Spleen (tissue), 11 donors: ENCODE results near the gene SLC9A7. TPM values are rescaled to one million over a fixed set of nuclear protein-coding genes. Genes with fewer than 3 reads are reported as not detected.
A peak's percentile ranks its signal among the peaks of the same experiment; 100 is the strongest.
"Not testable (repeated sequence)": the region's sequence is repeated elsewhere in the genome, so short reads cannot be mapped to it uniquely, and the experiment has no call there.

Experiments
- DNase-seq: peaks from one replicate; pipeline ENCODE4 v3.0.0-alpha.2; 2020
- H3K27ac ChIP-seq, 8 donors: fragments of 200-600 bp; sonication (generic) in 7 of 8; 1 replicate in 4 of 8; 2 replicates in 4 of 8; pipeline versions ENCODE4 v1.5.0 to v1.8.0; 2016 to 2021; ENCODE audit warnings: inconsistent platforms in 4 of 8, mild to moderate bottlenecking in 4 of 8, moderate library complexity in 1 of 8
- H3K27me3 ChIP-seq, 7 donors: fragments of 200-600 bp; sonication (generic) in 6 of 7; replicated peaks in 1 of 7; 1 replicate in 4 of 7; 2 replicates in 3 of 7; pipeline versions ENCODE4 v1.5.0 to v1.8.0; 2016 to 2021; ENCODE audit warnings: inconsistent platforms in 3 of 7, mild to moderate bottlenecking in 1 of 7
- H3K36me3 ChIP-seq, 6 donors: fragments of 200-600 bp; sonication (generic) in 5 of 6; 1 replicate in 4 of 6; 2 replicates in 2 of 6; pipeline versions ENCODE4 v1.5.0 to v1.8.0; 2016 to 2021; ENCODE audit warnings: inconsistent platforms in 2 of 6
- H3K4me1 ChIP-seq, 6 donors: fragments of 200-600 bp; sonication (generic) in 5 of 6; 1 replicate in 3 of 6; 2 replicates in 3 of 6; pipeline versions ENCODE4 v1.5.0 to v1.8.0; 2016 to 2021; ENCODE audit warnings: inconsistent platforms in 3 of 6
- H3K4me3 ChIP-seq, 8 donors: fragments of 200-600 bp; sonication (generic) in 7 of 8; 1 replicate in 4 of 8; 2 replicates in 4 of 8; pipeline versions ENCODE4 v1.5.0 to v1.8.0; 2016 to 2021; ENCODE audit warnings: inconsistent platforms in 4 of 8, mild to moderate bottlenecking in 4 of 8, moderate library complexity in 2 of 8
- H3K9me3 ChIP-seq, 8 donors: fragments of 200-600 bp; sonication (generic) in 7 of 8; 1 replicate in 4 of 8; 2 replicates in 4 of 8; pipeline versions ENCODE4 v1.5.0 to v1.8.0; 2016 to 2021; ENCODE audit warnings: inconsistent platforms in 4 of 8
- POLR2A ChIP-seq, 3 donors: fragments of 450-650 bp; IDR thresholded peaks; one replicate each; pipeline ENCODE4 v1.5.1; 2017; ENCODE audit warnings: antibody characterized with exemption in 3 of 3, mild to moderate bottlenecking in 1 of 3
- POLR2AphosphoS5 ChIP-seq, 3 donors: sonication (generic); formaldehyde crosslinking; IDR thresholded peaks; one replicate each; pipeline ENCODE4 v1.5.1; 2017; ENCODE audit warnings: antibody characterized with exemption in 3 of 3
- WGBS, 5 donors: extraction: QIAGEN DNeasy Blood & Tissue Kit in 3 of 5; methylation state at CpG; one replicate each; pipeline versions ENCODE4 v1.1.5 to v1.1.7; 2013 to 2018; 5-methylcytosine and 5-hydroxymethylcytosine counted together
- intact Hi-C: fragments of 100-400 bp; cut with DNase I; formaldehyde crosslinking; loops from one replicate; pipeline ENCODE4 v1.15.0; 2023; ENCODE audit warnings: low total_unique reads
- polyA plus RNA-seq, 3 donors: library from polyadenylated mRNA; stranded (reverse); fragments of 200-250 nt; gene quantifications; one replicate each; pipeline ENCODE4 v1.2.1, GENCODE V29; 2013
- total RNA-seq, 7 donors: library from RNA; depleted of rRNA in 3 of 7; stranded (reverse); fragments of >200 nt in 3 of 7; fragmentation: NEBNext Ultra II Directional in 4 of 7; extraction: Animal tissue kit (Norgen Biotek cat#: 25700) in 4 of 7; gene quantifications; one replicate each; pipeline versions ENCODE4 v1.1.0 to v1.2.1, GENCODE V29; 2016 to 2021
- TF ChIP-seq, protein P1 (sequence below), 11 experiments: fragments of 200-600 bp in 7 of 11; fragments of 450-650 bp in 4 of 11; sonication (generic) in 4 of 11; IDR thresholded peaks in 8 of 11; conservative IDR thresholded peaks in 3 of 11; 1 replicate in 7 of 11; 2 replicates in 4 of 11; pipeline versions ENCODE4 v1.4.0 to v1.8.0; 2016 to 2021; ENCODE audit warnings: antibody characterized with exemption in 11 of 11, inconsistent platforms in 4 of 11, mild to moderate bottlenecking in 1 of 11
- donor health status: healthy with polysubstance abuse.
- donor health status: DM: no; HTN: no; CAD: no; lungs with moderate emphysema.
- donor health status: DM: no; HTN: no; CAD: no.
- donor health status: Bipolar disorder and iron deficiency.
- donor health status: healthy.
- donor health status: DM: no; HTN: no; CAD: no.
- donor health status: DM: yes; HTN: yes; CAD: no.

SLC9A7 gene
- total and polyA plus RNA-seq, 10 donors: 3.2 to 25.2 (median 11.1) TPM

DNA sequence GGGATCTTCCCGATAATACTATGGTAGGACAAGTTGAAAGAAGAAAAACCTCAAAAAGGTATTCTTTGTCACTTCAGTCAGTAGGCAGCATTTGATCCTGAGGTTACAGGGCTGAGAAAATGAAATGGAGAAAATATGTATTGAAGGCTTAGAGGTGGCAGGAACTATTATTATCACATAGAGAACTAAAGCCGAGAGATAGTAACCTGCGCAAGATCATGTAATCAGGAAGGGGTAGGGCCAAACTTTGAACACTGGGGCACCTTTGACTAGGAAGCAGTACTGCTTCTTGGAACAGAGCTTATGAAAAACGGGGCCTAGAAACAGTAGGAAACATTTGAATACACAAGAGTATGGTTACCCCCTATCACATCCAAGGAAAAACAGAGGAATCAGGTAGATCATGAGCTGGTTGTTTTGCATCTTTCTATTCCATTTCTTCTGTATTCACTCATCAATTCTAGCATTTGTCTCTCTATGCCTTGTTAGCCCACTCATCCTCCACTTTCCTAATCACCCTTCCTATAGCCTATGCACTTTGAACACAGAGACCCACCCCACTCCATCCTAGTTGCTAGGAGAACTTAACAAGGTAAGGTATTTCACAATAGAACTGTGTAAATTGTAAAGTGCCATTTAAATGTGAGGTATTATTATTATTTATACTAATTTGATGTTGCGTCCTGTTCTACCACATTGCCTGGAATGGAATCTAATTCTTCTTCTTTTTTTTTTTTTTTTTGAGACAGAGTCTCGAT lies 34.6 kb upstream of the SLC9A7 start:
- H3K4me3 ChIP-seq: no peak overlapping the region
- 52 to 87% (median 72%) methylated on average over 5 to 6 of the region's 6 CpGs for WGBS, 5 donors
- intact Hi-C loops: no loop called here
- no peaks in the 10 kb centered on the region for H3K9me3 ChIP-seq
- TF ChIP-seq, protein P1, sequence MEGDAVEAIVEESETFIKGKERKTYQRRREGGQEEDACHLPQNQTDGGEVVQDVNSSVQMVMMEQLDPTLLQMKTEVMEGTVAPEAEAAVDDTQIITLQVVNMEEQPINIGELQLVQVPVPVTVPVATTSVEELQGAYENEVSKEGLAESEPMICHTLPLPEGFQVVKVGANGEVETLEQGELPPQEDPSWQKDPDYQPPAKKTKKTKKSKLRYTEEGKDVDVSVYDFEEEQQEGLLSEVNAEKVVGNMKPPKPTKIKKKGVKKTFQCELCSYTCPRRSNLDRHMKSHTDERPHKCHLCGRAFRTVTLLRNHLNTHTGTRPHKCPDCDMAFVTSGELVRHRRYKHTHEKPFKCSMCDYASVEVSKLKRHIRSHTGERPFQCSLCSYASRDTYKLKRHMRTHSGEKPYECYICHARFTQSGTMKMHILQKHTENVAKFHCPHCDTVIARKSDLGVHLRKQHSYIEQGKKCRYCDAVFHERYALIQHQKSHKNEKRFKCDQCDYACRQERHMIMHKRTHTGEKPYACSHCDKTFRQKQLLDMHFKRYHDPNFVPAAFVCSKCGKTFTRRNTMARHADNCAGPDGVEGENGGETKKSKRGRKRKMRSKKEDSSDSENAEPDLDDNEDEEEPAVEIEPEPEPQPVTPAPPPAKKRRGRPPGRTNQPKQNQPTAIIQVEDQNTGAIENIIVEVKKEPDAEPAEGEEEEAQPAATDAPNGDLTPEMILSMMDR (IDR thresholded peaks at IDR 0.05 in 8 of 11, conservative IDR thresholded peaks at IDR 0.05 in 3 of 11): no peak
- no peak for DNase-seq
- no peaks in the 10 kb centered on the region for H3K36me3 ChIP-seq
- peaks cover 0 to 13% (median 2%) of the 10 kb centered on the region in 6 donors for H3K4me1 ChIP-seq
- H3K27me3 ChIP-seq: no peaks in the 10 kb centered on the region
- H3K27ac ChIP-seq: peak overlapping the region in 2 of 8 donors; percentile 37 to 66

DNA sequence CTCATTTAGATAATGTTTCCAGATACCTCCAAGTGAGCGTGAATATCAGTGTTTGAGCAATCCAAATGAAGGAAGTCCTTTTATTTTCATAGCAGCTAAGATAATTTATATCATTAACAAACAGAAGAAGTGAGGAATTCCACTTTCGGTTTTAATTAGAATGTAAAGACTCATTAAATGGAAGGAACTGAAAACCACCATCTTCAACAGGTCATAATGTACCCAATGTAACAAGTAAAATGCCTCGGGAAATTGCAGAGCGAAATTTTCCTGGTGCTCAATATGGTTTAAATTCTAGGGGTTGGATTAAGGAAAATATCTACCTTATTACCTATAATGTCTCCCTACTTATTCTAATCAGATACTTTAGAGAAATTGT lies 33.9 kb upstream of the SLC9A7 start:
- TF ChIP-seq POLR2A (IDR thresholded peaks at IDR 0.05) (no peak), POLR2AphosphoS5 (IDR thresholded peaks at IDR 0.05) (no peak)
- TF ChIP-seq, protein P1 (IDR thresholded peaks at IDR 0.05 in 8 of 11, conservative IDR thresholded peaks at IDR 0.05 in 3 of 11): no peak
- Histone ChIP-seq H3K27ac (peak overlapping the region in 4 of 8 donors; percentile 37 to 66 (median 46)), H3K36me3 (no peaks in the 10 kb centered on the region), H3K4me1 (peaks cover 0 to 13% (median 2%) of the 10 kb centered on the region in 6 donors), H3K4me3 (peak overlapping the region in 1 of 8 donors; percentile 16), H3K27me3 (no peaks in the 10 kb centered on the region), H3K9me3 (no peaks in the 10 kb centered on the region)
- 24 to 55% (median 38%) methylated on average over 4 of the region's 4 CpGs for WGBS, 5 donors
- DNase-seq: no peak
- intact Hi-C loops: no loop called here

DNA sequence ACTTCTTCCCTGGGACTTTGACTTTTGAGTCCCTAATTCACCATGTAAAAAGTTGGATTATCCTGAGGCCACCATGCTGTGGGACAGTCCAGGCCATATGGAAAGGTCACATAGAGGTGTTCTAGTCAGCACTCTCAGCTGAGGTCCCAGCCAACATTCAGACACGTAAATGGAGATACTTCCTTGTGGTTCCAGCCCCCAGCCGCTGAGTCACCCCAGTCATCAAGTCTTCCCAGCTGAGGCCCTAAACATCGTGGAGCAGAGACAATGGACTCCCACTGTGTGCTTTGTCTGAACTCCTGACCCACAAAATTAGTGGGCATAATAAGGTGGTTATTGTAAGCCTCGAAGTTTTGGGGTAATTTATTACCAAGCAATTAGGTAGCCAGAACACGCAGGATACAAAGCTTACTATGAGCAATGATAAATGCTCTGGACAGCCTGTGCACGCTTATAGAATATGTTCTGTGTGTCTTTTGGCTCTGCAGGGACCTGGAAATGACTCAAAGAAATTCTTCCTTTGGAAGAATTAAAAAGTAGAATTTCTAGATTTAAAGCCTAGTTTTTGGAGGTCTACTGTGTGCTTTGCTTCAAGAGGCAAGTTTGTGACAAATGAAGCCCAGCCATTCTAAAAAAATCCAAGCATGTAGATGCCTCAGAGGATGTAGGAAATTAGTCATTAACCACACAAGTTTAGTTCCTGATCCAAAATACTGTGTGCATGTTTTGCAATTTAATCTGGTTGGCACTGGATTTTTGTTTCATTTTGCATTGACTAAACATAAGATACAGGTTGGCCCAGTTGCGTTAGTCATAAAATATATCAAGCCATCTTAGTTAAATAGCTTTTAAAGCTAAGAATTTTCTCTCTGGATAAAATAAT lies 33.2 kb upstream of the SLC9A7 start:
- DNase-seq: no peak
- TF ChIP-seq POLR2AphosphoS5 (IDR thresholded peaks at IDR 0.05) (no peak), POLR2A (IDR thresholded peaks at IDR 0.05) (no peak)
- TF ChIP-seq, protein P1 (IDR thresholded peaks at IDR 0.05 in 8 of 11, conservative IDR thresholded peaks at IDR 0.05 in 3 of 11): no peak
- peak overlapping the region in 4 of 8 donors; percentile 37 to 66 (median 46) for H3K27ac ChIP-seq
- no peaks in the 10 kb centered on the region for H3K36me3 ChIP-seq
- H3K9me3 ChIP-seq: no peaks in the 10 kb centered on the region
- intact Hi-C loops: no loop called here
- H3K4me1 ChIP-seq: peaks cover 0 to 13% (median 2%) of the 10 kb centered on the region in 6 donors
- WGBS, 5 donors: 31 to 50% (median 41%) methylated on average over 6 to 7 of the region's 7 CpGs
- H3K27me3 ChIP-seq: no peaks in the 10 kb centered on the region
- H3K4me3 ChIP-seq: peak overlapping the region in 1 of 8 donors; percentile 16

DNA sequence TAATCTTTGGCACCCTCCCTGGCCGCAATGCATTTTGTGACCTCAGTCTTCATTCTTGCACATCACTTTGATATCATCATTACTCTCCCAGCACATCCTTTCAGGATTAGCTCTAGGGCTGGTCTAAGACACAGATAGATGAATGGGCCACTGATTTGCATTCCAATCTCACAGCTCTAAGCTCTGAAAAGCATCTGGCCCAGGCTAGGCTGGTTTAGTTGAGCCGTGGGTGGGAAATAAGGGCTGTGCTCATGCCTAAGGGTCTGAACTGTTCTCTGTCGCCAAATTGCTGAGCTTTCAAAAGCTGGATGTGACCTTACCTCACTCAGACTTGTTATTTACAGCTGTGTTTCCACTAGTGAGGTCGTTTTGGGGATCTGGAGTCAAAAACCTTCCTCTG lies 30.0 kb upstream of the SLC9A7 start:
- H3K9me3 ChIP-seq: no peaks in the 10 kb centered on the region
- no peak for DNase-seq
- H3K4me1 ChIP-seq: peaks cover 0 to 13% (median 2%) of the 10 kb centered on the region in 6 donors

DNA sequence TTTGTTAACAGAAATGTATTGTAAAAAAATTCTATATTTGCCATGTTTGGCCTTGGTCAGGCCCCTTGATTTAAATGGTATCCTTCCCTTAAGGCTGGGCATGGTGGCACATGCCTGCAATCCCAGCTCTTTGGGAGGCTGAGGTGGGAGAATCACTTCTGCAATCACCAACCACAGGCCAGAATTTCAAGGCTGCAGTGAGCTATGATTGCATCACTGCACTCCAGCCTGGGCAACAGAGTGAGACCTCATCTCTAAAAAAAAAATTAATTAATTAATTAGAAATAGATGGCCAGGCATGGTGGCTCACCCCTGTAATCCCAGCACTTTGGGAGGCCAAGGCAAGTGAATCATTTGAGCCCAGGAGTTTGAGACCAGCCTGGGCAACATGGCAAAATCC lies 25.5 kb upstream of the SLC9A7 start:
- H3K27ac ChIP-seq, H3K36me3 ChIP-seq, H3K9me3 ChIP-seq, intact Hi-C loops, H3K4me3 ChIP-seq, H3K4me1 ChIP-seq, H3K27me3 ChIP-seq, DNase-seq: not testable (repeated sequence)

More for the DNA sequence above, 30.0 kb upstream of the SLC9A7 start:
- Histone ChIP-seq H3K27me3 (no peaks in the 10 kb centered on the region), H3K36me3 (no peaks in the 10 kb centered on the region), H3K4me3 (no peak overlapping the region), H3K27ac (no peak overlapping the region)
- TF ChIP-seq POLR2AphosphoS5 (IDR thresholded peaks at IDR 0.05) (no peak), POLR2A (IDR thresholded peaks at IDR 0.05) (no peak)
- TF ChIP-seq, protein P1 (IDR thresholded peaks at IDR 0.05 in 8 of 11, conservative IDR thresholded peaks at IDR 0.05 in 3 of 11): no peak
- WGBS, 5 donors: 52 to 74% (median 63%) methylated on average over 4 of the region's 4 CpGs
- intact Hi-C loops: no loop called here
